Activated CD8-positive, alpha-beta memory T cell treated with anti-CD3 and anti-CD28 coated beads for 4 hours (primary cell): ENCODE measurements around the gene FHIP1B.

ENCODE experiments used
- DNase-seq, 2 donors: peaks; one replicate each; pipeline ENCODE4 v3.0.0-alpha.2; 2020; ENCODE audit warnings: low read depth in 2 of 2

FHIP1B gene

GRCh38 chr11:6240139-6240538 lies 5.7 kb upstream of the FHIP1B start:
- no peak for DNase-seq

GRCh38 chr11:6238902-6239301 lies 4.5 kb upstream of the FHIP1B start, which contains the start of gene CNGA4:
TSS of gene CNGA4 (plus strand) at chr11:6239089. CDS start at chr11:6239207, 118 bp downstream.
- DNase-seq, result no peak

GRCh38 chr11:6237761-6238302 lies 3.4 kb upstream of the FHIP1B start:
- DNase-seq, result no peak

- DNase-seq, result no peak
These were observed 2.8 kb upstream of the FHIP1B start for GRCh38 chr11:6237266-6237665.

GRCh38 chr11:6233984-6234386 lies 451 bp downstream of the FHIP1B start:
- DNase-seq, result no peak

- DNase-seq, result no peak
These were observed 1.5 kb downstream of the FHIP1B start for GRCh38 chr11:6232899-6233298.

- DNase-seq, result no peak
These were observed 4.5 kb downstream of the FHIP1B start for GRCh38 chr11:6229911-6230310.

GRCh38 chr11:6228520-6228919 lies 5.9 kb downstream of the FHIP1B start:
- DNase-seq, result no peak

- DNase-seq, result no peak
These were observed 8.5 kb downstream of the FHIP1B start for GRCh38 chr11:6225896-6226295.

GRCh38 chr11:6225024-6225423 lies 9.4 kb downstream of the FHIP1B start:
- no peak for DNase-seq

GRCh38 chr11:6224421-6224820 lies 10.0 kb downstream of the FHIP1B start:
- no peak for DNase-seq

- no peak for DNase-seq
These were observed 10.6 kb downstream of the FHIP1B start for GRCh38 chr11:6223854-6224253.

- DNase-seq, result no peak
These were observed 15.1 kb downstream of the FHIP1B start for GRCh38 chr11:6219359-6219758.

- no peak for DNase-seq
These were observed 16.7 kb downstream of the FHIP1B start for GRCh38 chr11:6217722-6218121.

GRCh38 chr11:6216501-6216900 lies 17.9 kb downstream of the FHIP1B start:
- no peak for DNase-seq

- DNase-seq, result no peak
These were observed 19.9 kb downstream of the FHIP1B start for GRCh38 chr11:6214530-6214929.

GRCh38 chr11:6210274-6210955 lies 24.0 kb downstream of the FHIP1B start:
- no peak for DNase-seq

GRCh38 chr11:6209801-6210200 lies 24.6 kb downstream of the FHIP1B start:
- DNase-seq, result no peak

GRCh38 chr11:6206456-6207180 lies 27.8 kb downstream of the FHIP1B start:
- no peak for DNase-seq

GRCh38 chr11:6205366-6205765 lies 29.1 kb downstream of the FHIP1B start, which contains the start of gene C11orf42:
TSS of gene C11orf42 (plus strand) at chr11:6205557. CDS start at chr11:6205616, 59 bp downstream.
- DNase-seq, result no peak

GRCh38 chr11:6204706-6205105 lies 29.7 kb downstream of the FHIP1B start:
- no peak for DNase-seq

GRCh38 chr11:6203327-6203726 lies 31.1 kb downstream of the FHIP1B start:
- DNase-seq, result no peak

GRCh38 chr11:6202041-6202440 lies 32.4 kb downstream of the FHIP1B start:
- DNase-seq, result no peak
